Activated CD4-positive, alpha-beta T cell treated with anti-CD3 and anti-CD28 coated beads for 1 hour (primary cell): ENCODE measurements around the gene PTGS2.

Experiments used
- DNase-seq: peaks from one replicate; pipeline ENCODE4 v3.0.0-alpha.2; 2020

PTGS2 gene

GRCh38 chr1:186680245-186681061 lies at the start of gene PTGS2:
TSS of gene PTGS2 (minus strand) at chr1:186680423. CDS start at chr1:186680290, 133 bp downstream.
- no peak for DNase-seq

GRCh38 chr1:186722711-186723309 lies 42.6 kb upstream of the PTGS2 start:
- DNase-seq, result no peak

- no peak for DNase-seq
Observed at GRCh38 chr1:186717286-186717685, 37.1 kb upstream of the PTGS2 start.

GRCh38 chr1:186715887-186716809 lies 35.9 kb upstream of the PTGS2 start:
- no peak for DNase-seq

GRCh38 chr1:186710696-186711095 lies 30.5 kb upstream of the PTGS2 start:
- no peak for DNase-seq

- no peak for DNase-seq
Observed at GRCh38 chr1:186708694-186709097, 28.5 kb upstream of the PTGS2 start.

GRCh38 chr1:186703209-186703766 lies 23.1 kb upstream of the PTGS2 start:
- DNase-seq, result no peak

GRCh38 chr1:186700722-186701121 lies 20.5 kb upstream of the PTGS2 start:
- DNase-seq, result no peak

- DNase-seq, result no peak
Observed at GRCh38 chr1:186699519-186699918, 19.3 kb upstream of the PTGS2 start.

GRCh38 chr1:186689907-186690306 lies 9.7 kb upstream of the PTGS2 start:
- no peak for DNase-seq

- no peak for DNase-seq
Observed at GRCh38 chr1:186689376-186689775, 9.2 kb upstream of the PTGS2 start.

GRCh38 chr1:186683652-186684410 lies 3.6 kb upstream of the PTGS2 start:
- DNase-seq, result no peak

- no peak for DNase-seq
Observed at GRCh38 chr1:186682736-186683135, 2.5 kb upstream of the PTGS2 start.

- DNase-seq, result no peak
Observed at GRCh38 chr1:186681801-186682200, 1.6 kb upstream of the PTGS2 start.

- DNase-seq, result no peak
Observed at GRCh38 chr1:186681121-186681520, 898 bp upstream of the PTGS2 start.

GRCh38 chr1:186679924-186680244 lies 339 bp downstream of the PTGS2 start:
- DNase-seq, result no peak

GRCh38 chr1:186678155-186678554 lies 2.1 kb downstream of the PTGS2 start:
- no peak for DNase-seq

- DNase-seq, result no peak
Observed at GRCh38 chr1:186672596-186672995, 7.6 kb downstream of the PTGS2 start.

GRCh38 chr1:186672131-186672530 lies 8.1 kb downstream of the PTGS2 start:
- no peak for DNase-seq

GRCh38 chr1:186671136-186671825 lies 8.9 kb downstream of the PTGS2 start:
- no peak for DNase-seq

- DNase-seq, result no peak
Observed at GRCh38 chr1:186670297-186671135, 9.7 kb downstream of the PTGS2 start.
